DMS 273 treated with DMSO at 0.1 percent for 48 hours (cell line): ENCODE measurements around the gene GCHFR.

ENCODE experiments used
- DNase-seq: peaks from one replicate; lab custom pipeline; 2025; lab: John Stamatoyannopoulos, UW

GCHFR gene

GRCh38 chr15:40775740-40776536 is 12.1 kb downstream of the GCHFR start:
- DNase-seq = no peak

GRCh38 chr15:40776537-40777141 is 12.8 kb downstream of the GCHFR start:
- DNase-seq = no peak

- no peak for DNase-seq
Measured at GRCh38 chr15:40782609-40783227, 18.9 kb downstream of the GCHFR start.

- DNase-seq = no peak
Measured at GRCh38 chr15:40785164-40785563, 21.3 kb downstream of the GCHFR start.

GRCh38 chr15:40785814-40786213 is 21.9 kb downstream of the GCHFR start:
- DNase-seq = no peak

- DNase-seq = no peak
Measured at GRCh38 chr15:40787344-40787841, 23.5 kb downstream of the GCHFR start.

- DNase-seq = no peak
Measured at GRCh38 chr15:40787991-40788390, 24.1 kb downstream of the GCHFR start.

- DNase-seq = no peak
Measured at GRCh38 chr15:40789119-40789518, 25.3 kb downstream of the GCHFR start.

- no peak for DNase-seq
Measured at GRCh38 chr15:40789999-40790398, 26.1 kb downstream of the GCHFR start.

GRCh38 chr15:40790718-40791117 is 26.9 kb downstream of the GCHFR start:
- DNase-seq = no peak

- no peak for DNase-seq
Measured at GRCh38 chr15:40792394-40792793, 28.5 kb downstream of the GCHFR start.

GRCh38 chr15:40793216-40793989 is 29.5 kb downstream of the GCHFR start:
- no peak for DNase-seq

- no peak for DNase-seq
Measured at GRCh38 chr15:40796041-40796440, 32.2 kb downstream of the GCHFR start.

- no peak for DNase-seq
Measured at GRCh38 chr15:40796512-40796911, 32.6 kb downstream of the GCHFR start.

- no peak for DNase-seq
Measured at GRCh38 chr15:40799523-40799922, 35.7 kb downstream of the GCHFR start.

- DNase-seq = no peak
Measured at GRCh38 chr15:40803076-40803475, 39.2 kb downstream of the GCHFR start.

- DNase-seq = no peak
Measured at GRCh38 chr15:40803688-40804087, 39.8 kb downstream of the GCHFR start.

GRCh38 chr15:40806672-40807027 is 42.8 kb downstream of the GCHFR start:
- DNase-seq = no peak

- peak; percentile 90 for DNase-seq
Measured at GRCh38 chr15:40807028-40807887, 43.4 kb downstream of the GCHFR start, which contains the start of the genes DNAJC17 and ZFYVE19. Gene DNAJC17 (minus strand): TSS chr15:40807473. CDS start chr15:40807446, 27 bp downstream. Gene ZFYVE19 (plus strand): TSS chr15:40807089. CDS start chr15:40807590, 501 bp downstream.

- no peak for DNase-seq
Measured at GRCh38 chr15:40807888-40808461, 44.1 kb downstream of the GCHFR start.
